IMR-90 (cell line): ENCODE data around the gene WDR5. TPM values are rescaled to one million over a fixed set of nuclear protein-coding genes. Genes with fewer than 3 reads are reported as not detected.

Experiments
- ATAC-seq: fragments of 200-7000 bp; cut with Tn5 transposase; 2 replicates; pipeline ENCODE4 v1.9.1; 2020; ENCODE audit warnings: low read depth, mild to moderate bottlenecking, moderate library complexity
- BruUV-seq: library from RNA; stranded (reverse); fragments of 400-500 nt; replicated peaks from 2 replicates; lab custom pipeline; 2021; lab: Mats Ljungman, UMichigan
- CTCF ChIA-PET: fragments of 300-600 bp; formaldehyde crosslinking; extraction: SDS; loops from one replicate; lab custom pipeline; 2021; ENCODE audit warnings: antibody characterized with exemption; lab: Yijun Ruan, JAX
- POLR2A ChIA-PET: fragments of 300-600 bp; sonication (Branson Sonifier 250); formaldehyde crosslinking; loops from one replicate; lab custom pipeline; 2022; ENCODE audit warnings: antibody characterized with exemption; ENCODE audit not compliant: unreplicated experiment; lab: Charles Lee
- DNase-seq: peaks from one replicate; pipeline ENCODE4 v3.0.0; 2013
- H2AFZ ChIP-seq: replicated peaks from 2 replicates; pipeline ENCODE3; 2013; ENCODE audit warnings: low read length, mild to moderate bottlenecking; ENCODE audit not compliant: poor library complexity
- H2AK5ac ChIP-seq: 2 replicates; pipeline ENCODE4 v1.6.1; 2013; ENCODE audit warnings: low read depth, low read length, inconsistent platforms
- H2AK9ac ChIP-seq: replicated peaks from 2 replicates; pipeline ENCODE3; 2013; ENCODE audit warnings: mild to moderate bottlenecking, low read depth, low read length, moderate library complexity; ENCODE audit not compliant: poor library complexity
- H2BK120ac ChIP-seq: 2 replicates; pipeline ENCODE4 v1.6.1; 2013; ENCODE audit warnings: low read depth, low read length, inconsistent platforms
- H2BK15ac ChIP-seq: 3 replicates; pipeline ENCODE4 v1.6.1; 2013; ENCODE audit warnings: low read depth, low read length, inconsistent platforms
- H2BK20ac ChIP-seq: 2 replicates; pipeline ENCODE4 v1.6.1; 2013; ENCODE audit warnings: low read depth, mild to moderate bottlenecking, inconsistent platforms, low read length, moderate library complexity
- H2BK5ac ChIP-seq: 2 replicates; pipeline ENCODE4 v1.6.1; 2013; ENCODE audit warnings: mild to moderate bottlenecking, low read depth, low read length, inconsistent platforms; ENCODE audit not compliant: poor library complexity, severe bottlenecking
- H3K14ac ChIP-seq: replicated peaks from 2 replicates; pipeline ENCODE4 v1.6.1; 2013; ENCODE audit warnings: low read depth, low read length, inconsistent platforms
- H3K18ac ChIP-seq: 2 replicates; pipeline ENCODE4 v1.6.1; 2013; ENCODE audit warnings: low read depth, low read length, control low read depth
- H3K23ac ChIP-seq: 2 replicates; pipeline ENCODE4 v1.6.1; 2013; ENCODE audit warnings: low read depth, low read length, inconsistent platforms
- H3K27ac ChIP-seq: 2 replicates; pipeline ENCODE4 v1.5.1; 2013; ENCODE audit warnings: mild to moderate bottlenecking, control low read depth, low read length; ENCODE audit not compliant: insufficient read depth
- H3K27me3 ChIP-seq: 2 replicates; pipeline ENCODE4 v1.6.1; 2013; ENCODE audit warnings: low read length; ENCODE audit not compliant: control insufficient read depth, insufficient read depth
- H3K36me3 ChIP-seq: 2 replicates; pipeline ENCODE4 v1.6.1; 2013; ENCODE audit warnings: low read length, mixed read lengths; ENCODE audit not compliant: control insufficient read depth, insufficient read depth
- H3K4ac ChIP-seq: 2 replicates; pipeline ENCODE4 v1.6.1; 2013; ENCODE audit warnings: low read depth, low read length, inconsistent platforms
- H3K4me1 ChIP-seq: 2 replicates; pipeline ENCODE4 v1.6.1; 2013; ENCODE audit warnings: low read length, mixed read lengths; ENCODE audit not compliant: control insufficient read depth, insufficient read depth
- H3K4me2 ChIP-seq: 2 replicates; pipeline ENCODE4 v1.6.1; 2013; ENCODE audit warnings: low read depth, mild to moderate bottlenecking, control low read depth, low read length, moderate library complexity
- H3K4me3 ChIP-seq: 2 replicates; pipeline ENCODE4 v1.5.1; 2013; ENCODE audit warnings: low read depth, mild to moderate bottlenecking, control low read depth, low read length, moderate library complexity; ENCODE audit not compliant: insufficient read depth
- H3K56ac ChIP-seq: 2 replicates; pipeline ENCODE4 v1.6.1; 2013; ENCODE audit warnings: low read length, inconsistent platforms; ENCODE audit not compliant: insufficient read depth; ENCODE audit errors: extremely low read depth
- H3K79me1 ChIP-seq, 2 experiments: 2 replicates each; pipeline ENCODE4 v1.6.1; 2013; ENCODE audit warnings: low read length in 2 of 2, inconsistent platforms in 1 of 2, low read depth in 1 of 2
- H3K9ac ChIP-seq: 2 replicates; pipeline ENCODE4 v1.6.1; 2013; ENCODE audit warnings: low read depth, low read length, control low read depth
- H3K9me1 ChIP-seq: 2 replicates; pipeline ENCODE4 v1.6.1; 2013; ENCODE audit warnings: low read length, inconsistent platforms; ENCODE audit not compliant: insufficient read depth
- H3K9me3 ChIP-seq: 2 replicates; pipeline ENCODE4 v1.6.1; 2013; ENCODE audit warnings: low read length; ENCODE audit not compliant: control insufficient read depth, insufficient read depth
- H4K20me1 ChIP-seq: 2 replicates; pipeline ENCODE4 v1.6.1; 2013; ENCODE audit warnings: low read length, inconsistent platforms; ENCODE audit not compliant: insufficient read depth
- H4K5ac ChIP-seq: 2 replicates; pipeline ENCODE4 v1.6.1; 2013; ENCODE audit warnings: mild to moderate bottlenecking, low read depth, low read length, control low read depth
- H4K8ac ChIP-seq, 2 experiments: 2 replicates each; pipeline ENCODE4 v1.6.1; 2013; ENCODE audit warnings: low read depth in 2 of 2, low read length in 2 of 2, control low read depth in 1 of 2, inconsistent platforms in 1 of 2
- H4K91ac ChIP-seq: 2 replicates; pipeline ENCODE4 v1.6.1; 2013; ENCODE audit warnings: low read depth, low read length, inconsistent platforms; ENCODE audit not compliant: insufficient read depth
- CTCF ChIP-seq: conservative IDR thresholded peaks from 2 replicates; pipeline ENCODE4 v1.5.1; 2012; ENCODE audit warnings: mild to moderate bottlenecking, low read depth, low read length, improper control_type of control experiment
- ELK1 ChIP-seq: fragments of 150-350 bp; IDR thresholded peaks from 2 replicates; pipeline ENCODE4 v1.6.1; 2016; ENCODE audit warnings: low read depth, mild to moderate bottlenecking, low read length, moderate library complexity, borderline replicate concordance
- POLR2A ChIP-seq: IDR thresholded peaks from 2 replicates; pipeline ENCODE4 v1.6.1; 2012; ENCODE audit warnings: mild to moderate bottlenecking, low read depth, low read length
- RCOR1 ChIP-seq: IDR thresholded peaks from 2 replicates; pipeline ENCODE4 v1.6.1; 2012; ENCODE audit warnings: mild to moderate bottlenecking, low read length, improper control_type of control experiment; ENCODE audit not compliant: insufficient replicate concordance
- SMC3 ChIP-seq: fragments of 150-350 bp; IDR thresholded peaks from 2 replicates; pipeline ENCODE4 v1.6.1; 2016; ENCODE audit warnings: low read depth, mild to moderate bottlenecking, antibody characterized with exemption, low read length, moderate library complexity
- USF2 ChIP-seq: fragments of 150-350 bp; IDR thresholded peaks from 2 replicates; pipeline ENCODE4 v1.6.1; 2017; ENCODE audit warnings: mild to moderate bottlenecking, antibody characterized with exemption, low read length, low read depth
- WGBS, 2 experiments: methylation state at CpG; one replicate each; pipeline versions ENCODE4 v1.1.5 to v1.1.7; 2013; ENCODE audit warnings: missing lambda C conversion rate in 2 of 2; ENCODE audit not compliant: insufficient read length in 1 of 2; ENCODE audit errors: extremely low coverage in 2 of 2; 5-methylcytosine and 5-hydroxymethylcytosine counted together
- dilution Hi-C: fragments of 300-500 bp; cut with HindIII; formaldehyde crosslinking; loops from one replicate; pipeline ENCODE4 v1.14.3; 2018; ENCODE audit warnings: low sequenced_read_pairs; ENCODE audit not compliant: unreplicated experiment
- in situ Hi-C: fragments of 300-500 bp; cut with MboI; formaldehyde crosslinking; loops from 3 replicates; pipeline ENCODE4 v1.14.3; 2019; ENCODE audit warnings: low sequenced_read_pairs, inconsistent platforms, mixed read lengths
- intact Hi-C: fragments of 100-400 bp; cut with micrococcal nuclease; formaldehyde crosslinking; loops from 2 replicates; pipeline ENCODE4 v1.10.0; 2022
- polyA plus RNA-seq, 3 experiments: library from polyadenylated mRNA; depleted of rRNA; stranded (reverse); fragments of >200 nt; gene quantifications; 2 replicates each; pipeline ENCODE4 v1.2.3, GENCODE V29; 2012; ENCODE audit warnings: low replicate concordance in 1 of 3
- total RNA-seq: library from RNA; depleted of rRNA; stranded (reverse); fragments of >200 nt; gene quantifications from 2 replicates; pipeline ENCODE4 v1.2.3, GENCODE V29; 2012

Gene WDR5
- total and polyA plus RNA-seq, 2 of the 4 experiments (the other 2 are of a cell fraction): 18.3 to 26.6 TPM

- peaks cover 13% of the 10 kb centered on the region for H3K27me3 ChIP-seq
Observed at GRCh38 chr9:134088063-134088725, 47.7 kb upstream of the WDR5 start.

More at GRCh38 chr9:134088063-134088725, 47.7 kb upstream of the WDR5 start:
- intact Hi-C loops (no loop called here), in situ Hi-C loops (no loop called here), dilution Hi-C loops (no loop called here)
- H2AFZ ChIP-seq: no peak overlapping the region
- no peak overlapping the region for H3K56ac ChIP-seq
- WGBS, 2 experiments: 64% methylated on average over 3 of the region's 14 CpGs; no CpG with 5 or more reads in 1 of the 2 experiments
- H4K91ac ChIP-seq: no peak overlapping the region
- no peak overlapping the region for H2BK5ac ChIP-seq
- ChIA-PET CTCF (no interaction called here), POLR2A (no interaction called here)
- no peak overlapping the region for H3K9ac ChIP-seq
- no peak overlapping the region for H2BK20ac ChIP-seq
- no peak overlapping the region for H3K27ac ChIP-seq
- H2BK15ac ChIP-seq: no peak overlapping the region
- no peak overlapping the region for H4K5ac ChIP-seq
- H3K4me2 ChIP-seq: no peak overlapping the region
- no peak overlapping the region for H3K23ac ChIP-seq
- no peak overlapping the region for H3K14ac ChIP-seq
- no peaks in the 10 kb centered on the region for H3K9me1 ChIP-seq
- no peak overlapping the region for H3K4me3 ChIP-seq
- H4K20me1 ChIP-seq: no peaks in the 10 kb centered on the region
- ATAC-seq: no peak
- no peak overlapping the region for H2BK120ac ChIP-seq
- DNase-seq: no peak
- H2AK5ac ChIP-seq: no peak overlapping the region
- H3K4me1 ChIP-seq: no peaks in the 10 kb centered on the region
- no peak overlapping the region for H4K8ac ChIP-seq
- no peak overlapping the region for H3K4ac ChIP-seq
- H3K79me1 ChIP-seq: no peaks in the 10 kb centered on the region
- H3K18ac ChIP-seq: no peak overlapping the region
- TF ChIP-seq POLR2A (no peak), USF2 (no peak), ELK1 (no peak), RCOR1 (no peak), CTCF (no peak), SMC3 (no peak)
- no peak overlapping the region for H2AK9ac ChIP-seq
- no peaks in the 10 kb centered on the region for H3K36me3 ChIP-seq
- H3K9me3 ChIP-seq: peaks cover 7% of the 10 kb centered on the region
- no TSS peak for BruUV-seq
